IPS DF 6.9 (cell line): ENCODE results near the gene INO80E.

Experiments used
- DNase-seq: peaks from one replicate; pipeline ENCODE4 v3.0.0-alpha.2; 2013; ENCODE audit warnings: low read depth, low spot score
- H3K27ac ChIP-seq: one replicate; pipeline ENCODE4 v1.5.1; 2013; ENCODE audit warnings: low read length, control low read depth
- H3K27me3 ChIP-seq: 2 replicates; pipeline ENCODE4 v1.6.1; 2013; ENCODE audit warnings: mild to moderate bottlenecking, low read length; ENCODE audit not compliant: control insufficient read depth, insufficient read depth
- H3K36me3 ChIP-seq: 2 replicates; pipeline ENCODE4 v1.6.1; 2013; ENCODE audit warnings: low read length; ENCODE audit not compliant: control insufficient read depth, insufficient read depth
- H3K4me1 ChIP-seq: 2 replicates; pipeline ENCODE4 v1.6.1; 2013; ENCODE audit warnings: low read length; ENCODE audit not compliant: control insufficient read depth, insufficient read depth
- H3K4me3 ChIP-seq: 2 replicates; pipeline ENCODE4 v1.5.1; 2013; ENCODE audit warnings: mild to moderate bottlenecking, low read length
- H3K9me3 ChIP-seq: 2 replicates; pipeline ENCODE4 v1.6.1; 2013; ENCODE audit warnings: low read length, inconsistent platforms; ENCODE audit not compliant: control insufficient read depth, insufficient read depth
- WGBS: extraction: QIAGEN DNeasy Blood & Tissue Kit; methylation state at CpG from one replicate; pipeline ENCODE4 v1.1.7; 2013; ENCODE audit warnings: mixed read lengths, missing lambda C conversion rate; ENCODE audit not compliant: insufficient read length, insufficient coverage; 5-methylcytosine and 5-hydroxymethylcytosine counted together

Gene INO80E

GRCh38 chr16:29975811-29976511, 20.1 kb upstream of the INO80E start:
- Histone ChIP-seq H3K27me3 (no peaks in the 10 kb centered on the region; the same call in 1 of the 2 replicates), H3K36me3 (peaks cover 14% of the 10 kb centered on the region; the same call in 1 of the 2 replicates), H3K4me3 (no peak overlapping the region), H3K9me3 (no peaks in the 10 kb centered on the region), H3K4me1 (0 out of 2 replicates have a peak, but pooled peaks cover 4% of the 10 kb centered on the region), H3K27ac (no peak overlapping the region)
- WGBS = no CpG with 5 or more reads among the region's 6 CpGs
- DNase-seq = no peak

- Histone ChIP-seq H3K9me3 (no peaks in the 10 kb centered on the region), H3K4me3 (no peak overlapping the region), H3K27ac (no peak overlapping the region), H3K4me1 (0 out of 2 replicates have a peak, but pooled peaks cover 4% of the 10 kb centered on the region), H3K27me3 (no peaks in the 10 kb centered on the region; the same call in 1 of the 2 replicates), H3K36me3 (peaks cover 20% of the 10 kb centered on the region; the same call in 1 of the 2 replicates)
- whole genome bisulfite sequencing = no CpG with 5 or more reads among the region's 9 CpGs
- no peak for DNase-seq
These were observed 18.8 kb upstream of the INO80E start for GRCh38 chr16:29977063-29977825.

DNA sequence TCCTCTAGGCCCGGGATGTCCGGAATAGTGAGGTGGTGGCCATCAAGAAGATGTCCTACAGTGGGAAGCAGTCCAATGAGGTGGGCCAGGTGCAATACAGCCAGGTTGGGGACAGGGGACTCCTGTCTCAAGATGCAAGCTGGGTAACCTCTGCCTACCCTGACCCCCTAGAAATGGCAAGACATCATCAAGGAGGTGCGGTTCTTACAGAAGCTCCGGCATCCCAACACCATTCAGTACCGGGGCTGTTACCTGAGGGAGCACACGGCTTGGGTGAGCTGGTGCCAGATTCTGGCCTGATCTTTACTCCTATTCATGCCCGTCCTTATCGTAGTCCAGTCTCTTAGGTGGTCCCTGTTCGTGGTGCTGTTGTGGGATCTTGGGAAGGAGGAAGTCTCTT, 18.0 kb upstream of the INO80E start:
- no peak overlapping the region for H3K4me3 ChIP-seq

GRCh38 chr16:29978564-29979270, 17.3 kb upstream of the INO80E start:
- Histone ChIP-seq H3K27me3 (no peaks in the 10 kb centered on the region), H3K4me3 (no peak overlapping the region), H3K9me3 (no peaks in the 10 kb centered on the region), H3K27ac (no peak overlapping the region), H3K4me1 (0 out of 2 replicates have a peak, but pooled peaks cover 4% of the 10 kb centered on the region), H3K36me3 (peaks cover 29% of the 10 kb centered on the region)
- WGBS = no CpG with 5 or more reads among the region's 9 CpGs
- no peak for DNase-seq

More for the DNA sequence above, 18.0 kb upstream of the INO80E start:
- WGBS = no CpG with 5 or more reads among the region's 9 CpGs
- no peaks in the 10 kb centered on the region for H3K27me3 ChIP-seq
- DNase-seq = no peak
- H3K4me1 ChIP-seq = 0 out of 2 replicates have a peak, but pooled peaks cover 4% of the 10 kb centered on the region
- no peaks in the 10 kb centered on the region for H3K9me3 ChIP-seq
- H3K36me3 ChIP-seq = peaks cover 25% of the 10 kb centered on the region; the same call in 1 of the 2 replicates
- no peak overlapping the region for H3K27ac ChIP-seq

GRCh38 chr16:29982560-29983419, 13.3 kb upstream of the INO80E start:
- no CpG with 5 or more reads among the region's 24 CpGs for WGBS
- no peaks in the 10 kb centered on the region for H3K27me3 ChIP-seq
- H3K27ac ChIP-seq = no peak overlapping the region
- no peak overlapping the region for H3K4me3 ChIP-seq
- peaks cover 46% of the 10 kb centered on the region for H3K36me3 ChIP-seq
- no peak for DNase-seq
- no peaks in the 10 kb centered on the region for H3K4me1 ChIP-seq
- H3K9me3 ChIP-seq = no peaks in the 10 kb centered on the region

GRCh38 chr16:29983420-29984136, 12.5 kb upstream of the INO80E start:
- no peaks in the 10 kb centered on the region for H3K27me3 ChIP-seq
- WGBS = no CpG with 5 or more reads among the region's 12 CpGs
- no peaks in the 10 kb centered on the region for H3K4me1 ChIP-seq
- no peaks in the 10 kb centered on the region for H3K9me3 ChIP-seq
- H3K27ac ChIP-seq = no peak overlapping the region
- DNase-seq = no peak
- H3K4me3 ChIP-seq = no peak overlapping the region
- peaks cover 45% of the 10 kb centered on the region for H3K36me3 ChIP-seq

DNA sequence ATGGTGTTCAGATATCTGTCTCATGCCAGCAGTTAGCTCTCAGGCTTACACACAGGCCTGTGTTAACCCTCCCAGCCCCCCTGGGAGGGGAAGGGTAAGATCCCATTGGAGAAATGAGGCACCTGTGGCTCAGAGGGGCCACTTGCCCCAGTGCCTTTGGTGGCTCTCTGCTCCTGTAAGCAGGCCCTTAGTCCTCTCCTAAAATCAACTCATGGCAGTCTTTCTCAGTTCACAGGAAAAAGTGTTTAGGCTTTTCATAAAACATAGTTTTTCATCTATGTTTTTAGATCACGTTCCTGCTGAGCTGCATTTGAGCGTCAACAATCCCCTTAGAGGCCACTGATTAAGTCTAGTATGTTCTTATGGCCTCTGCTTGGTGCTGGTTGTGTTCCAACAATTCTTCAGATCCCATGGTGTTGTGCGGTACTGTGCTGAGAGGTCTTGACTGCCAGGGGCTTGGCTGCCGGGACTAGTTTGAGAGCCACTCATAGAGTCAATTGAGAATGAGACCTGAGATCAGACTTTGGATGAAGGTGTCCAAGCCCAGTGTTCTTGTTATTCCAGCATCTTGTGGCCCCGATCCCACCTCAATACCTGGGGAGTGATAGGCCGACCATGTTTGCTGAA, 11.8 kb upstream of the INO80E start:
- no CpG with 5 or more reads among the region's 6 CpGs for WGBS

GRCh38 chr16:29984764-29985147, 11.3 kb upstream of the INO80E start:
- H3K27ac ChIP-seq = no peak overlapping the region
- no peaks in the 10 kb centered on the region for H3K9me3 ChIP-seq
- H3K36me3 ChIP-seq = peaks cover 39% of the 10 kb centered on the region
- no peak overlapping the region for H3K4me3 ChIP-seq
- no peaks in the 10 kb centered on the region for H3K4me1 ChIP-seq
- WGBS = no CpG with 5 or more reads among the region's 5 CpGs
- DNase-seq = no peak
- H3K27me3 ChIP-seq = no peaks in the 10 kb centered on the region

More for the DNA sequence above, 11.8 kb upstream of the INO80E start:
- Histone ChIP-seq H3K4me1 (no peaks in the 10 kb centered on the region), H3K27ac (no peak overlapping the region), H3K4me3 (no peak overlapping the region), H3K36me3 (peaks cover 40% of the 10 kb centered on the region), H3K27me3 (no peaks in the 10 kb centered on the region), H3K9me3 (no peaks in the 10 kb centered on the region)
- DNase-seq = no peak

GRCh38 chr16:29985271-29985811, 10.7 kb upstream of the INO80E start:
- WGBS = no CpG with 5 or more reads among the region's 28 CpGs
- no peak for DNase-seq
- no peak overlapping the region for H3K27ac ChIP-seq
- peaks cover 39% of the 10 kb centered on the region for H3K36me3 ChIP-seq
- H3K27me3 ChIP-seq = no peaks in the 10 kb centered on the region
- no peak overlapping the region for H3K4me3 ChIP-seq
- no peaks in the 10 kb centered on the region for H3K9me3 ChIP-seq
- H3K4me1 ChIP-seq = no peaks in the 10 kb centered on the region
